A549 treated with Mapracorat at 1 μM for 4 hours (cell line): ENCODE data around the gene SPIRE1. TPM values are rescaled to one million over a fixed set of nuclear protein-coding genes. Genes with fewer than 3 reads are reported as not detected.

Source experiments
- total RNA-seq: library from RNA; stranded (reverse); fragments of 200-300 nt; extraction: Qiagen RNA extraction; gene quantifications from 5 replicates; pipeline ENCODE4 v1.2.3, GENCODE V29; 2022

The SPIRE1 gene
- 13.5 to 18.0 TPM (median 16.7 TPM) in 5 replicates for total RNA-seq

GRCh38 chr18:12657684-12658425 lies at the start of gene SPIRE1:
TSS of gene SPIRE1 (minus strand) at chr18:12658107. CDS start at chr18:12657866, 241 bp downstream.

GRCh38 chr18:12702221-12703095 lies 44.6 kb upstream of the SPIRE1 start, which contains the start of the genes CEP76 and PSMG2:
TSS of gene CEP76 (minus strand) at chr18:12702723. CDS start at chr18:12702548, 175 bp downstream.
TSS of gene PSMG2 (plus strand) at chr18:12703042. CDS start at chr18:12703108, 66 bp downstream.

Other genes with a start within 250 kb of the SPIRE1 start
- gene CEP76, start 44.6 kb upstream of the SPIRE1 start, total RNA-seq, result 5.2 to 7.9 TPM (median 5.9 TPM) in 5 replicates
- 65.7 to 72.0 TPM (median 68.3 TPM) in 5 replicates for gene PSMG2, start 44.9 kb upstream of the SPIRE1 start, total RNA-seq
- 18.2 to 20.6 TPM (median 19.6 TPM) in 5 replicates for gene PTPN2, start 226.1 kb upstream of the SPIRE1 start, total RNA-seq